Nephron (organoid): ENCODE data around the gene ASAP2.
A peak's percentile ranks its signal among the peaks of the same experiment; 100 is the strongest.

Experiments
- H3K27ac Mint-ChIP-seq, 3 experiments: 2 replicates each; pipeline ENCODE4 v1.8.0; 2020; ENCODE audit warnings: mixed read lengths in 3 of 3, mild to moderate bottlenecking in 2 of 3, moderate library complexity in 1 of 3
- H3K27me3 Mint-ChIP-seq: 2 replicates; pipeline ENCODE4 v1.8.0; 2021; ENCODE audit warnings: low read depth, mild to moderate bottlenecking, moderate library complexity, mixed read lengths
- H3K36me3 Mint-ChIP-seq: 2 replicates; pipeline ENCODE4 v1.8.0; 2020; ENCODE audit warnings: low read depth, mixed read lengths
- H3K4me1 Mint-ChIP-seq: 2 replicates; pipeline ENCODE4 v1.8.0; 2020; ENCODE audit warnings: mixed read lengths
- H3K4me3 Mint-ChIP-seq, 3 experiments: 2 replicates each; pipeline ENCODE4 v1.8.0; 2020; ENCODE audit warnings: mild to moderate bottlenecking in 3 of 3, mixed read lengths in 3 of 3, moderate library complexity in 2 of 3
- H3K9me3 Mint-ChIP-seq: 2 replicates; pipeline ENCODE4 v1.8.0; 2020; ENCODE audit warnings: mixed read lengths
- TF ChIP-seq, protein P1 (sequence below), 3 experiments: fragments of 200-600 bp; sonication (generic); IDR thresholded peaks; one replicate each; pipeline ENCODE4 v1.5.0; 2021; ENCODE audit warnings: antibody characterized with exemption in 3 of 3; ENCODE audit not compliant: unreplicated experiment in 3 of 3

ASAP2 gene

DNA sequence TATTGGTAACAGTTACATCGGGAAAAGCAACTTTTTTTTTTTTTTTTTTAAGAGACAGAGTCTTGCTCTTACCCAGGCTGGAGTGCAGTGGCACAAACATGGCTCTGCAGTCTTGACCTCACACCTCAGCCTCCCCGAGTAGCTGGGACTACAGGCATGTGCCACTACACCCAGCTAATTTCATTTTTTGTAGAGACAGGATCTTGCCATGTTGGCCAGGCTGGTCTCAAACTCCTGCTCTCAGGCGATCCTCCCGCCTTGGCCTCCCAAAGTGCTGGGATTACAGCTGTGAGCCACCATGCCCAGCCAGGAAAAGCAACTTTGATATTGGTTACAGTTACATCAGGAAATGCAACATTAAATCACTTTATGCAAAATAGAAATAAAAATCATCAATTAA is 212.1 kb downstream of the ASAP2 start:
- H3K4me3 Mint-ChIP-seq: no peak overlapping the region
- H3K9me3 Mint-ChIP-seq: no peaks in the 10 kb centered on the region
- peaks cover 35% of the 10 kb centered on the region for H3K4me1 Mint-ChIP-seq
- peak overlapping the region in 1 of 3 experiments; percentile 10 for H3K27ac Mint-ChIP-seq
- H3K36me3 Mint-ChIP-seq: peaks cover 23% of the 10 kb centered on the region
- H3K27me3 Mint-ChIP-seq: no peaks in the 10 kb centered on the region
- TF ChIP-seq, protein P1, sequence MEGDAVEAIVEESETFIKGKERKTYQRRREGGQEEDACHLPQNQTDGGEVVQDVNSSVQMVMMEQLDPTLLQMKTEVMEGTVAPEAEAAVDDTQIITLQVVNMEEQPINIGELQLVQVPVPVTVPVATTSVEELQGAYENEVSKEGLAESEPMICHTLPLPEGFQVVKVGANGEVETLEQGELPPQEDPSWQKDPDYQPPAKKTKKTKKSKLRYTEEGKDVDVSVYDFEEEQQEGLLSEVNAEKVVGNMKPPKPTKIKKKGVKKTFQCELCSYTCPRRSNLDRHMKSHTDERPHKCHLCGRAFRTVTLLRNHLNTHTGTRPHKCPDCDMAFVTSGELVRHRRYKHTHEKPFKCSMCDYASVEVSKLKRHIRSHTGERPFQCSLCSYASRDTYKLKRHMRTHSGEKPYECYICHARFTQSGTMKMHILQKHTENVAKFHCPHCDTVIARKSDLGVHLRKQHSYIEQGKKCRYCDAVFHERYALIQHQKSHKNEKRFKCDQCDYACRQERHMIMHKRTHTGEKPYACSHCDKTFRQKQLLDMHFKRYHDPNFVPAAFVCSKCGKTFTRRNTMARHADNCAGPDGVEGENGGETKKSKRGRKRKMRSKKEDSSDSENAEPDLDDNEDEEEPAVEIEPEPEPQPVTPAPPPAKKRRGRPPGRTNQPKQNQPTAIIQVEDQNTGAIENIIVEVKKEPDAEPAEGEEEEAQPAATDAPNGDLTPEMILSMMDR (IDR thresholded peaks at IDR 0.05; ENCODE audit: unreplicated experiment in 3 of 3): no peak

DNA sequence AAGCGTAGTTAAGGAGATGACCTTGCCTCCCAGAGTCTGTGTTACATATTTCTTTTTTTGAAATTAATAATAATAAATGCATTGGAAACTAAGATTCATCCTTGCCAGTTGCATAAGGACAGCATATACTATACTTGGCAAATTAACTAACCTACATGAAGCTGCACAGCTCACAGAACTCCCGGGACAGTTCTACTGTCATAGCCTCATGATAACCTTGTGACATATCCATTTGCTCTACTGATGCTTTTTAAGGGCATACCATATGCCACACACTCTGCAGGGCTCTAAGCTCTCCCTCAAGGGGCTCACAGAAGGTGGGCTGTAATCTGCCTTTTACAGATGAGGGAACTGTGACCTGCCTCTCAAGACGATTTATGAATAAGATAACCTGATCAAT is 212.9 kb downstream of the ASAP2 start:
- TF ChIP-seq, protein P1 (IDR thresholded peaks at IDR 0.05; ENCODE audit: unreplicated experiment in 3 of 3): no peak
- H3K27ac Mint-ChIP-seq: no peak overlapping the region
- H3K36me3 Mint-ChIP-seq: peaks cover 15% of the 10 kb centered on the region
- no peaks in the 10 kb centered on the region for H3K27me3 Mint-ChIP-seq
- peak overlapping the region in 2 of 3 experiments; percentile 15 to 73 for H3K4me3 Mint-ChIP-seq
- peaks cover 35% of the 10 kb centered on the region for H3K4me1 Mint-ChIP-seq
- no peaks in the 10 kb centered on the region for H3K9me3 Mint-ChIP-seq

DNA sequence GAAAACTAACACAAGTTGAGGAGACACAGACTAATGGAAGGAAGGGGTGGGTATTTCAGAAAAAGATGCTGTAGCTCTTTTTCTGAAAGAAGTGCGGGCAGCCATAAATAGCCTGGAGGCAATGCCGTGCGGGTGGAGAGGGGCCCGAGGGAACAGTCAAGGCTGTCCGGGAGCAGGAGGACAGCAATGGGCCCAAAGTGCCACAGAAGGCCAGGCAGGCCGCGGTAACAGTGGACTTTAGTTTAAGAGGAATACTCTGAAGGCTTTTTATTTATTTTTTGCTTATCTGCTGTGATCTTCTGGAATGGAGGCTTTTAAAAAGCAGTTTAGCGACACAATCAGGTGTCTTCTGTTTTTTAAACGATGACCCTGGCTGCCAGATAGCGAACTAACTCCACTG is 213.9 kb downstream of the ASAP2 start:
- H3K27me3 Mint-ChIP-seq: no peaks in the 10 kb centered on the region
- H3K36me3 Mint-ChIP-seq: peaks cover 13% of the 10 kb centered on the region
- TF ChIP-seq, protein P1 (IDR thresholded peaks at IDR 0.05; ENCODE audit: unreplicated experiment in 3 of 3): no peak
- peak overlapping the region; percentile 68 to 78 (median 73) for H3K4me3 Mint-ChIP-seq
- H3K27ac Mint-ChIP-seq: peak overlapping the region in 1 of 3 experiments; percentile 14
- no peaks in the 10 kb centered on the region for H3K9me3 Mint-ChIP-seq
- peaks cover 35% of the 10 kb centered on the region for H3K4me1 Mint-ChIP-seq

DNA sequence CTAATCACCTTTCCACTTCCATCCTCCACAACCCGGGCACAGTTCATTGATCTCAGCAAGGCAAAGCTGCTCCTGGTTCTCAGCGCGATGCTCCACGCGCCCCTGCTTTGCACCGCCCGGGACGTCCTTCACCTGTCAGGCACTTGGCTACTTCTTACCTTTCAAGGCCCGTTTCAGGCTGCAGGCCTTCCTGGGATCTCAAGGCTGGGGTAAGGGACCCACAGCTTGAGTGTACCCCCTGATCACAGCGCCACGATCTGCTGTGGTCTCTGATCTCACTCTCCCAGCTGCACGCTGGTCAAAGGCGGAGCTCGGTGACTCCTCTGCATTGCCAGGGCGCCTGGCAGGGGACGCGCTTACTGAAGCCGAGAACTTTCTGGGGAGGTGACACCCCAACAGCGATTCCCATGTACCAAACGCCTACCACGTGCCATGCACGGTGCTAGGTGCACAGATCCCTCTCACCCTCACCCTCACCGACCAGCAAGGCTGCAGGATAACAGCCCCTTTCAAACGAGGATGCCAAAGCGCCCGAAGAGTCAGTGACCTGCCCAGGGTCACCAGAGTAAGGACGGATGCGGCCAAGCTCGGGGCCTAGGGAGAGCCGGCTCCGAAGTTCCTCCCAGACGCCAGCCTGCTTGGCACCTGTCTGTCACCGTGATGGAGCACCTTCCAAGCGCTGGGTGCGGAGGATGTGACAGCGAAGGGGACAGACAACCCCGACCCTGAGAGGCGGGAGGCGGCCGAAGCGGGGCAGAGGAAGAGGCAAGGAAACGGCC is 215.9 kb downstream of the ASAP2 start:
- Mint-ChIP-seq H3K9me3 (no peaks in the 10 kb centered on the region), H3K27ac (peak overlapping the region; percentile 5 to 56 (median 6)), H3K4me1 (peaks cover 28% of the 10 kb centered on the region)

DNA sequence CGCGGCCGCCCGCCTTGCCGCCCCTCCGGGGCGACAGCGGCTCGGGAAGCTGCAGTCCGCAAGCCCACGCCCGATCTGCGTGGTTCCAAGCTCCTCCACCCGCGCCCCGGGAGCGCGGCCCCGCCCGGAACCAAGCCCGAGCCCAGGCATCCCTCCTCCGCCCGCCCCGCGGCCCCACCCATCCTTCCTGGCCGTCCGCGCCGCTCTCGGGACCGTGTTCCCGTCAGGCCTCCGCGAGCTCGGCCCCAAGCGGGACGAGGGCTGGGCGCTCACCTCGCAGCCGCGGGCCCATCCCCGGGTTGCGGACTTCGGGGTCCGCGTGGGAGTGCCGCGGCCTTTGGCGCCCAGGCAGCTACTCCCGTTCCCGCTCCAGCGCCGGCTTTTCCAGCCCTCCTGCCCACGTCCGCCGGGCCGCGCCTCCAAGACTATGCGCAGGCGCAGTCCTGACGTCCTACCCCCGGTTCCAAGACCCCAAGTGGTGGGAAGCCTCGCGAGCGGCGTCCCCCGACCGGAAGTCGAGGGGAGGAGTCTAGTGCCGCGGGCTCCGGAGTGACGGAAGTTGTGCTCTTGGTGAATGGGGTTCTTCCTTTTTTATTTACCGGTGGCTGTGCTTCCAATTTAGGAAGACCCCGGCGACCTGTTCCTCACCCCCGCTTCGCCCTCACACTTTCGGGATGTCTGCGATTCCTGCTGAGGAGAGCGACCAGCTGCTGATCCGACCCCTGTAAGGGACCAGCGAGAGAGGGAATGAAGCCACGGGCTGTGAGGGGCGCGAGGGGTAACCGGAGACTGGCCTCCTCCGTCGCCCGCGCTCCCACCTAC is 216.7 kb downstream of the ASAP2 start, which contains the start of the genes CPSF3 and ITGB1BP1:
Gene CPSF3, plus strand, starts transcription at position 555 of the 822 bp plus-strand sequence. Its CDS starts 120 bp downstream, at position 675.
Gene ITGB1BP1, minus strand, starts transcription at position 429 of the 822 bp plus-strand sequence. CDS start 4,831 bp downstream, outside the sequence.
- no peaks in the 10 kb centered on the region for H3K27me3 Mint-ChIP-seq
- H3K27ac Mint-ChIP-seq: peak within 1 kb of the TSS; percentile 5 to 89 (median 56)
- H3K4me3 Mint-ChIP-seq: peak within 1 kb of the TSS in 2 of 3 experiments; percentile 92 to 93
- H3K9me3 Mint-ChIP-seq: no peaks in the 10 kb centered on the region
- H3K36me3 Mint-ChIP-seq: peaks cover under 1% of the 10 kb centered on the region
- H3K4me1 Mint-ChIP-seq: peaks cover 23% of the 10 kb centered on the region
- TF ChIP-seq, protein P1 (IDR thresholded peaks at IDR 0.05; ENCODE audit: unreplicated experiment in 3 of 3): no peak

More for the DNA sequence above, 215.9 kb downstream of the ASAP2 start:
- Mint-ChIP-seq H3K4me3 (peak overlapping the region in 2 of 3 experiments; percentile 92 to 93), H3K36me3 (peaks cover 8% of the 10 kb centered on the region), H3K27me3 (no peaks in the 10 kb centered on the region)
- TF ChIP-seq, protein P1 (IDR thresholded peaks at IDR 0.05; ENCODE audit: unreplicated experiment in 3 of 3): no peak
